T-helper 2 cell treated with Interferon-gamma antibody and Interleukin-4, amounts not matched to agents 100 ng/mL and 5 ng/mL, for 36 hours (primary cell): ENCODE data around the gene C1QC. TPM values are rescaled to one million over a fixed set of nuclear protein-coding genes. Genes with fewer than 3 reads are reported as not detected.
"Not testable (repeated sequence)": the region's sequence is repeated elsewhere in the genome, so short reads cannot be mapped to it uniquely, and the experiment has no call there.

Source experiments
- intact Hi-C: fragments of 100-400 bp; cut with micrococcal nuclease; formaldehyde crosslinking; loops from one replicate; pipeline ENCODE4 v1.15.1; 2023
- total RNA-seq: library from RNA; stranded (reverse); gene quantifications from 2 replicates; pipeline ENCODE4 v1.2.3, GENCODE V29; 2022

The C1QC gene
- total RNA-seq, 1 donor from 2014 or later, result not detected

- intact Hi-C loops, result no loop called here
Observed at GRCh38 chr1:22646384-22646783, 3.0 kb downstream of the C1QC start.

GRCh38 chr1:22650089-22650693 is 6.8 kb downstream of the C1QC start:
- intact Hi-C loops, result no loop called here

DNA sequence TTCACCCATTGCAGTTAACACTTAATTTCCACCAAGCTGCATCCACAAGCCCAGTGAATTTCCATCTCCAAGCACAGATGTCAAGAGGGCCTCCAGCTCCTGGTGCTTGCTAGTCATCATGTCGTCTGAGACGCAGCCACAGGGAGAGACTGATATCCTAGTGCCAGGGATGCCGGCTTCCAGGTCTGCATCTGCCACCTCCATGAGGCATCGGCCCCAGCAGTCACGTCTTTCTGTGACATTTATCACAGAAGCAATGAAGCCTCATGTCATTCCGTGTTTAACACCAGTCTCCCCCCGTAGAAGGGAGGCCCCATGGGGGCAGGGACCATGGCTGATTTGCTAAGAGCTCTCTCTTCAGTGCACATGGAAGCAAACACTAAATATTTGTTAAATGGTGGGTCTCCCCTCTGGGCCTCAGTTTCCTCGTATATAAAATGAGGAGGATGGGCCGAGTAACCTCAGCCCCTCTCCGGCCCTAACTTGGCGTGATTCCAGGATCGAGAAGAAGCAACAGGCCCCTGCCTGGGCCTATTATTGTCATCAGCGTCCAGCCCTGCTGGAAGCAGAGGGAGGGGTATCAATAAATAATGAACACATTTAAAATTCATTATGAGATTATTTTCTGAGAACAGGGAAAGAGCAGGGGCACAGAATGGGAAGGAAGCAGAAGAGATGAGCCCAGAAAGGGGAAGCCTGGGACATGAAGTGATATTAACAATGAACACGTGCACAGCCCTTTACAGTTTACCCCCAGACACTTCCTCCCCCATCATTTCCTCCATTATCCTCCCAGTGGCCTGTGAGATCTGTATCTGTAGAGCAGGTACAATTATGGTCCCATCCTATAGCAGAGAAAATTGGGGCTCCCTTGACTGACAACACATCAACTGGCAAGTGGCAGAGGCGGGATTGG is 8.8 kb downstream of the C1QC start:
- intact Hi-C loops, result no loop called here

DNA sequence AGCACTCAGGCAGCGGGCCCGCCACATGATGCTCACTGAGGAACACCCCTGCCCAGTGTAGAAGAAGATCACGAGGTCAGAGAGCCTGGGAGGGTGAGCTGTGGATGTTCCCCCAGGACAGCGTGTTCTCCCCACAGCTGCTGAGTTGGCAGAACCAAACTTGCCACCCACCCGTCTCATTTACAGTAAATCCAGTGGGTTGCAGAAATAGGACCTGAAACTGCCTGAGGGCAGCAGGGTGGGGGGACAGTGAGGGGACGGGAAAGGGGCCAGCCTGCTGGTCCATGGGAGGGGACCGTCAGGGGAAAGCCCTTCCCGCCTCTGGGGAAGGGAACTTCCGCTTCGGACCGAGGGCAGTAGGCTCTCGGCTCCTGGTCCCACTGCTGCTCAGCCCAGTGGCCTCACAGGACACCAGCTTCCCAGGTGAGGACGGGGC is 9.5 kb downstream of the C1QC start, which contains the start of gene C1QB:
Gene C1QB (plus strand): TSS at position 356 of the 436 bp plus-strand sequence. CDS start 6,227 bp downstream, outside the sequence.
- intact Hi-C loops, result no loop called here

DNA sequence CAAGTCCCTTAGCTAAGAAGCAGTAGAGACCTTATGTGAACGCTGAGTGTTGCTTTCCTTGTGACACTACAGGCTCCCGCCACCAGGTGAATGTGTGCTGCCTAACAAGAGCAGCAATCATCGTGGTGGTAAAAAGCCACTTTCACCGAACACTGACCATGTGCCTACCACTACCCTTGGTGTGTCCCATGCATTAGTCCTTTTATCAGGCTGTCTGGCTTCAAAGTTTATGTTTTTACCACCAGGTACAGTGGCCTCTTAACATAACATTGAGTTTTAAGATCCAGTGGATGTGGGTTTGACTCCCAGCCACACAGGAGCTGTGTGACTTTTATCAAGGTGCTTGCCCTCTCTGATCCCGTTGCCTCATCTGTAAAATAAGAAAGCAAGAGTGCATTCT is 11.3 kb downstream of the C1QC start:
- intact Hi-C loops, result no loop called here

DNA sequence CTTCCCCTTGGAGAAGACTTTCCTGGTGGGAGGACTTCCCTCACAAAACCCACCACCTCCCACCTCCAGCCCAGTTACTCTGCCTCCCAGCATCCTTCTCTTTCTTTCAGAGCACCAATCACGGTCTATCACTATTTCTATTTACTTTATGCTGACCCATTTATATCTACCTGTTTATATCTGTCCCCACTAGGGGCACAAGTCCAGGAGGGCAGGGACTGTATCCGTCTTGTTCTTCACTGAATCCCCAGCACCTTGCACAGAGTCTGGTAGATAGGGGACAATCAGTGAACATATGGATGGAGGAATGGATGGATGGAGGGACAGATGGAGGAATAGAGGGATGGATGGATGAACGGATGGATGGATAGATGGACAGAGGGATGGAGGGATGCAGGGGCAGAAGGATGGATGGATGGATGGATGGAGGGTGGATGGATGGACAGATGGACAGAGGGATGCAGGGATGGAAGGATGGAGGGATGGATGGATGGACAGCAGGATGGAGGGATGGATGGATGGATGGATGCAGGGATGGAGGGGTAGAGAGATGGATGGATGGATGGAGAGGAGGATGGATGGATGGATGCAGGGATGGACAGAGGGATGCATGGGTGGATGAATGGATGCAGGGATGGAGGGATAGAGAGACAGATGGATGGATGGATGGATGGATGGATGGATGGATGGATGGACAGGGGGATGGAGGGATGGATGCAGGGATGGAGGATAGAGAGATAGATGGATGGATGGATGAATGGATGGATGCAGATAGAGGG is 15.1 kb downstream of the C1QC start:
- intact Hi-C loops, result no loop called here

DNA sequence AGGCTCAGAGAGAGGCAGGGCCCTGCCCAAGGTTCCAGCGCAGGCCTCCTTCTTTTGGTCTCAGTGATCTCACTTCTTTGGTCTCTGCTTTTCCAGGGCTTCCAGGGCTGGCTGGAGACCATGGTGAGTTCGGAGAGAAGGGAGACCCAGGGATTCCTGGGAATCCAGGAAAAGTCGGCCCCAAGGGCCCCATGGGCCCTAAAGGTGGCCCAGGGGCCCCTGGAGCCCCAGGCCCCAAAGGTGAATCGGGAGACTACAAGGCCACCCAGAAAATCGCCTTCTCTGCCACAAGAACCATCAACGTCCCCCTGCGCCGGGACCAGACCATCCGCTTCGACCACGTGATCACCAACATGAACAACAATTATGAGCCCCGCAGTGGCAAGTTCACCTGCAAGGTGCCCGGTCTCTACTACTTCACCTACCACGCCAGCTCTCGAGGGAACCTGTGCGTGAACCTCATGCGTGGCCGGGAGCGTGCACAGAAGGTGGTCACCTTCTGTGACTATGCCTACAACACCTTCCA is 17.3 kb downstream of the C1QC start:
- intact Hi-C loops, result no loop called here

- intact Hi-C loops, result no loop called here
Observed at GRCh38 chr1:22661880-22662279, 18.4 kb downstream of the C1QC start.

GRCh38 chr1:22662318-22662717 is 18.9 kb downstream of the C1QC start:
- intact Hi-C loops, result no loop called here

DNA sequence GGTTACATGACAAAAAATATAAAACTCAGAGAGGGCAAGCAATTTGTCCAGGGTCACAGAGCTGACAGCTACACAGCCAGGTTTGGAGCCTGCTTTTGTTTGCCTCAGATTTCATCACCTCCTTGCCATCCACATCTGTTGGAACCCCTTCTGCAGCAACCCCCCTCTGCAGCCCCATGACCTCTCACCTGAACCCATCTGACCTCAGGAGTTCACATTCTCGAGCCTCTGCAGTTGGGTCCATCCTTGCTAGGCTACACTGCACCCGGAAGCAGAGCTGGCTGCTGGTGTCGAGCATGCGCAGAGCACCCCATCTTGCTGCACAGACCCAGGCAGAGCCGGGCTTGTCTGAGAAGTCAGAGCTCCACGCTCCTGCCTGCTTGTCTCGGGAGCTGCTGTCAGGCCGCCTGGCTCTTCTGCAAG is 19.6 kb downstream of the C1QC start:
- intact Hi-C loops, result no loop called here

GRCh38 chr1:22665752-22666151 is 22.3 kb downstream of the C1QC start:
- intact Hi-C loops, result no loop called here

- intact Hi-C loops, result no loop called here
Observed at GRCh38 chr1:22666412-22666811, 23.0 kb downstream of the C1QC start.

DNA sequence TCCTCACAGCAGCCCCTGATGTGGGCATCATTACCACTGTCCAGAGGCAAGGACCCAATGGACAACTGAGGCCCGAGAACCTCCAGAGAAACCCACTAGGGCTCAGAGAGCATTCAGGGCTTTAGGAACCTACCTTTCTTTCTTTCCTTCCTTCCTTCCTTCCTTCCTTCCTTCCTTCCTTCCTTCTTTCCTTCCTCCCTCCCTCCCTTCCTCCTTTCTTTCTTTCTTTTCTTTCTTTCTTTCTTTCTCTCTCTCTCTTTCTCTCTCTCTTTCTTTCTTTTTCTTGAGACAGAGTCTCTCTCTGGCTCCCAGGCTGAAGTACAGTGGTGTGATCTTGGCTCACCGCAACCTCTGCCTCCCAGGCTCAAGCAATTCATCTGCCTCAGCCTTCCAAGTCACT is 25.4 kb downstream of the C1QC start:
- intact Hi-C loops, result not testable (repeated sequence)

DNA sequence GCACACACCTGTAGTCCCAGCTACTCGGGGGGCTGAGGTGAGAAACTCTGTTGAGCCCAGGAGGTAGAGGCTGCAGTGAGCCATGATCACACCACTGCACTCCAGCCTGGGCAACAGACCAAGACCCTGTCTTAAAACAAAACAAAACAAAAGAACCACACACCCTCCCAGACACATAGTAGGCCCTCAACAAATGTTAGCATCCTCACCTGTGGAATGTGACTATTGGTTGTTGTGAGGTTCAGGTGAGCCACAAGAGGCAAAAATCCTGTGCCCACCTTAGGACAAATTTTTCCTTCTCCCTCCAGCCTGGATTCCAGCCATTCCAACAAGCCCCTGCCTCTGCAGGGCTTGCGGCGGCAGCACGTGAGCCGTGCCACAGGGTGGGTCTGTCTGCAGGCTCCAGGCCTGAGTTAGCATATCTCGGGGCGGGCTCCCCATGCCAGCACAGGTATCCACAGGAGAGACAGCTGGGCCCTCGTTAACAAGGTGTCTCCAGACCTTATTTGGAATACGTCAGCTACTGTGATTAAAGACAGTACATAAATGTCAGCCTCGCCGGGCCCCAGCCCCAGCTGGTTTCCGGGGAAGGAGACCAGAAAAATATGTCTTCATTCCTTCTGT is 27.0 kb downstream of the C1QC start:
- intact Hi-C loops, result no loop called here

GRCh38 chr1:22671999-22672398 is 28.6 kb downstream of the C1QC start:
- intact Hi-C loops, result no loop called here

- intact Hi-C loops, result no loop called here
Observed at GRCh38 chr1:22673486-22674409, 30.3 kb downstream of the C1QC start.

DNA sequence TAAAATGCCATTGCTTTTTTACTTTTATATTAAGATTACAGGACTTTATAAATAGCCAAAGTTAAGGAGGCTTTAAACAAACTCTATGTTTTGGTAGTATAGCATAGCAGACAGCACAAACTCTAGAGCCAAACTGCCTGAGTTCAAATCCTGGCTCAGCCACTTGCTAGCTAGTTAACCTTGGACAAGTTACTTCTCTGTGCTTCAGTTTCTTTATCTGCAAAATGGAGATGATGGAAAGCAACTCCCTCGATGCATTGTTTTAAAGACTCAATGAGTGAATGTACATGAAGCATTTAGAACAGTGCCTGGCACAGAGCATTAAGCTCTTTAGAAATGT is 30.9 kb downstream of the C1QC start:
- intact Hi-C loops, result no loop called here

DNA sequence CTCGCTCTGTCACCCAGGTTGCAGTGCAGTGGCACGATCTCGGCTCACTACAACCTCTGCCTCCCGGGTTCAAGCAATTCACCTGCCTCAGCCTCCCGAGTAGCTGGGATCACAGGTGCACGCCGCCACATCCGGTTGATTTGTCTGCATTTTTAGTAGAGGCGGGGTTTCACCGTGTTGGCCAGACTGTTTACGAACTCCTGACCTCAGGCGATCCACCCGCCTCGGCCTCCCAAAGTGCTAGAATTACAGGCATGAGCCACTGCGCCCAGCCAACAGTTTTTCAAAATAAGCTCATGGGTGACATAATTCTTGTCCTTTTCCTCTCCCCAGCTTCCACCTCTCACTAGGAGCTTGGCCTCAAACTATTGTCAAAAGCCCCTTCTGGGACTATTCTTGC is 32.7 kb downstream of the C1QC start:
- intact Hi-C loops, result not testable (repeated sequence)

DNA sequence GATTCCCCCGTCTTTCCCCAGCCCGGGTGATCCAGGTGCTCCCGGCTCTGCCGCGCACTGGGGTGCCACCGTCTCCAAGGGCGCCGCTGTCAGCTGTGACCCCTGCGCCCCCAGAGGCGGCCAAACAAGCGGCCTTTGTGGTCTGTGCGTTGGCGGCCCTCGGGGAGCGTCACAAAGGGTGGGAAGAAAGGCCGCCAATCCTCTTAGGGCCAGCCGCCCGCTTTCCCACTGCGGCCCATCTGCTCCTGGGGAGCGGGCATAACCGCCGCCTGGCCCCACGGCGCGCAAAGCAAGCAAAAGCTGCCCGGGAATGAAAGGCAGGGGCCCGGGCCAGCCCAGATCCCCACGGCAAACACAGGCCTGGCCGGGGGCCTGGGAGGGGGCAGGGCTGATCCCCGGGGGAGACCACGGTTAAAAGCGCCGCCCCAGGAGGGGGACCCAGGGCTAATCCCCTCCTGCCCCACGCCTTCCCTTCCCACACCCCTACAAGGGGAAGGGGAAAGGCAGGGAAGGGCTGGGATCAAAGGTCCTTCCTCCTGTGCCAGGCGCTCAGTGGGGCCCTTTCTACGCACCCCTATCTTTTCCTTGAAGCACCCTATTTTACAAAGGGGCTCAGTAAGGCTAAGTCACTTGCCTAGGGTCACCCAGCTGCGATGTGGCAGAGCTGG is 33.6 kb downstream of the C1QC start:
- intact Hi-C loops, result no loop called here
